Osteoblast (primary cell): ENCODE results near the gene TTLL3. TPM values are rescaled to one million over a fixed set of nuclear protein-coding genes. Genes with fewer than 3 reads are reported as not detected.
"Not testable (repeated sequence)": the region's sequence is repeated elsewhere in the genome, so short reads cannot be mapped to it uniquely, and the experiment has no call there.

Source experiments
- DNase-seq: peaks from one replicate; pipeline ENCODE4 v3.0.0; 2011; ENCODE audit warnings: low spot score, mixed read lengths; ENCODE audit not compliant: insufficient read length; ENCODE audit errors: missing footprints
- H2AFZ ChIP-seq: 2 replicates; pipeline ENCODE4 v1.6.0; 2011; ENCODE audit warnings: mild to moderate bottlenecking, low read length
- H3K27ac ChIP-seq: 2 replicates; pipeline ENCODE4 v1.5.1; 2011; ENCODE audit warnings: mild to moderate bottlenecking, low read depth, low read length, moderate library complexity
- H3K27me3 ChIP-seq: 2 replicates; pipeline ENCODE4 v1.6.0; 2012; ENCODE audit warnings: mild to moderate bottlenecking, control low read depth, inconsistent platforms, low read length, moderate library complexity; ENCODE audit not compliant: insufficient read depth
- H3K36me3 ChIP-seq: 2 replicates; pipeline ENCODE4 v1.5.1; 2011; ENCODE audit warnings: mild to moderate bottlenecking, low read length, control low read depth, moderate library complexity; ENCODE audit not compliant: insufficient read depth
- H3K4me1 ChIP-seq: 2 replicates; pipeline ENCODE4 v1.5.1; 2011; ENCODE audit warnings: mild to moderate bottlenecking, low read length, control low read depth, moderate library complexity; ENCODE audit not compliant: insufficient read depth
- H3K4me2 ChIP-seq: 2 replicates; pipeline ENCODE4 v1.6.0; 2011; ENCODE audit warnings: mild to moderate bottlenecking, low read length; ENCODE audit not compliant: insufficient read depth
- H3K4me3 ChIP-seq: fragments of 200-600 bp; sonication (generic); 3 replicates; pipeline ENCODE4 v1.5.1; 2012; ENCODE audit warnings: mild to moderate bottlenecking, low read length, inconsistent platforms; ENCODE audit not compliant: insufficient read depth
- H3K79me2 ChIP-seq: 2 replicates; pipeline ENCODE4 v1.6.0; 2012; ENCODE audit warnings: mild to moderate bottlenecking, low read length, control low read depth, inconsistent platforms; ENCODE audit not compliant: insufficient read depth
- H3K9me3 ChIP-seq: 2 replicates; pipeline ENCODE4 v1.5.1; 2011; ENCODE audit warnings: low read depth, low read length, control low read depth
- H4K20me1 ChIP-seq: 2 replicates; pipeline ENCODE4 v1.6.0; 2012; ENCODE audit warnings: mild to moderate bottlenecking, low read length, control low read depth; ENCODE audit not compliant: insufficient read depth
- CTCF ChIP-seq: IDR thresholded peaks from 2 replicates; pipeline ENCODE4 v1.5.1; 2011; ENCODE audit warnings: mild to moderate bottlenecking, low read depth, low read length, moderate library complexity; ENCODE audit errors: extremely low read depth
- total RNA-seq: library from RNA; depleted of rRNA; stranded (reverse); fragments of >200 nt; gene quantifications from 2 replicates; pipeline ENCODE4 v1.2.3, GENCODE V29; 2012

TTLL3 gene
- total RNA-seq, 1 donor = 31.1 TPM

- no peaks in the 10 kb centered on the region for H4K20me1 ChIP-seq
- H3K27me3 ChIP-seq = no peaks in the 10 kb centered on the region
- no peaks in the 10 kb centered on the region for H3K79me2 ChIP-seq
- H2AFZ ChIP-seq = no peak overlapping the region
- no peak for TF ChIP-seq CTCF
- no peaks in the 10 kb centered on the region for H3K4me1 ChIP-seq
- H3K4me3 ChIP-seq = no peak overlapping the region
- no peak overlapping the region for H3K27ac ChIP-seq
- no peak overlapping the region for H3K4me2 ChIP-seq
- DNase-seq = no peak
- no peaks in the 10 kb centered on the region for H3K9me3 ChIP-seq
- H3K36me3 ChIP-seq = no peaks in the 10 kb centered on the region
Observed at GRCh38 chr3:9875448-9875847, 65.4 kb downstream of the TTLL3 start.

- not testable (repeated sequence) for H3K27me3 ChIP-seq, H3K4me1 ChIP-seq, DNase-seq, H2AFZ ChIP-seq, H3K79me2 ChIP-seq, H3K27ac ChIP-seq, H4K20me1 ChIP-seq, H3K4me3 ChIP-seq, H3K36me3 ChIP-seq, H3K4me2 ChIP-seq, H3K9me3 ChIP-seq
Observed at GRCh38 chr3:9876255-9876654, 66.2 kb downstream of the TTLL3 start.

GRCh38 chr3:9876991-9877390 is 66.9 kb downstream of the TTLL3 start:
- Histone ChIP-seq H3K79me2 (no peaks in the 10 kb centered on the region), H3K4me1 (no peaks in the 10 kb centered on the region), H3K27me3 (no peaks in the 10 kb centered on the region), H2AFZ (no peak overlapping the region), H3K4me3 (no peak overlapping the region), H3K36me3 (no peaks in the 10 kb centered on the region), H3K27ac (no peak overlapping the region), H4K20me1 (no peaks in the 10 kb centered on the region), H3K9me3 (no peaks in the 10 kb centered on the region), H3K4me2 (no peak overlapping the region)
- TF ChIP-seq CTCF = no peak
- DNase-seq = peak; percentile 21

GRCh38 chr3:9878700-9879099 is 68.6 kb downstream of the TTLL3 start:
- Histone ChIP-seq H3K9me3 (no peaks in the 10 kb centered on the region), H3K36me3 (no peaks in the 10 kb centered on the region), H2AFZ (no peak overlapping the region), H3K27me3 (no peaks in the 10 kb centered on the region), H3K4me3 (no peak overlapping the region), H4K20me1 (no peaks in the 10 kb centered on the region), H3K79me2 (no peaks in the 10 kb centered on the region), H3K27ac (no peak overlapping the region), H3K4me1 (peaks cover under 1% of the 10 kb centered on the region), H3K4me2 (no peak overlapping the region)
- TF ChIP-seq CTCF = no peak
- peak; percentile 79 for DNase-seq
